Body of pancreas (tissue), 4 donors: Measurements from ENCODE around the gene CAPN1. TPM values are rescaled to one million over a fixed set of nuclear protein-coding genes. Genes with fewer than 3 reads are reported as not detected.
"Not testable (repeated sequence)": the region's sequence is repeated elsewhere in the genome, so short reads cannot be mapped to it uniquely, and the experiment has no call there.

ENCODE experiments used
- ATAC-seq: fragments of 150-250 bp; one replicate; pipeline ENCODE4 v1.9.1; 2016
- DNase-seq, 4 donors: peaks; one replicate each; pipeline ENCODE4 v3.0.0-alpha.2; 2019
- H3K27ac ChIP-seq, 4 donors: fragments of 200-600 bp; sonication (generic); 1 replicate in 3 of 4; 2 replicates in 1 of 4; pipeline versions ENCODE4 v1.5.1 to v1.6.1; 2016 to 2019; ENCODE audit warnings: mild to moderate bottlenecking in 1 of 4, mixed read lengths in 1 of 4, moderate library complexity in 1 of 4
- H3K27me3 ChIP-seq, 2 donors: fragments of 200-600 bp; sonication (generic); one replicate each; pipeline ENCODE4 v1.6.0; 2016; ENCODE audit warnings: mild to moderate bottlenecking in 1 of 2
- H3K36me3 ChIP-seq, 2 donors: fragments of 200-600 bp; sonication (generic); replicated peaks in 1 of 2; 2 replicates each; pipeline ENCODE4 v1.5.1; 2016; ENCODE audit warnings: low read depth in 2 of 2; ENCODE audit not compliant: insufficient read depth in 1 of 2
- H3K4me1 ChIP-seq: fragments of 200-600 bp; sonication (generic); one replicate; pipeline ENCODE4 v1.6.0; 2016
- H3K4me3 ChIP-seq, 2 donors: fragments of 200-600 bp; sonication (generic); 1 replicate in 1 of 2; 2 replicates in 1 of 2; pipeline ENCODE4 v1.5.1; 2016 to 2019
- H3K9me3 ChIP-seq, 3 donors: fragments of 200-600 bp; sonication (generic); 1 replicate in 2 of 3; 2 replicates in 1 of 3; pipeline ENCODE4 v1.5.1; 2016
- POLR2A ChIP-seq, 3 donors: fragments of 450-650 bp; IDR thresholded peaks; one replicate each; pipeline ENCODE4 v1.6.1; 2016; ENCODE audit warnings: antibody characterized with exemption in 3 of 3, mild to moderate bottlenecking in 2 of 3
- WGBS, 2 donors: methylation state at CpG; one replicate each; pipeline ENCODE4 v1.1.5; 2017; 5-methylcytosine and 5-hydroxymethylcytosine counted together
- intact Hi-C: fragments of 100-400 bp; cut with DNase I; formaldehyde crosslinking; loops from one replicate; pipeline ENCODE4 v1.15.1; 2023
- total RNA-seq, 2 donors: library from RNA; depleted of rRNA; stranded (reverse); fragments of >200 nt; gene quantifications; one replicate each; pipeline ENCODE4 v1.1.0, GENCODE V29; 2016
- TF ChIP-seq, protein P1 (sequence below), 7 experiments: fragments of 450-650 bp in 4 of 7; fragments of 200-600 bp in 3 of 7; sonication (generic) in 3 of 7; IDR thresholded peaks; one replicate each; pipeline ENCODE4 v1.5.1; 2016 to 2019; ENCODE audit warnings: antibody characterized with exemption in 7 of 7

CAPN1 gene
- total RNA-seq, 2 donors from 2014 or later, result 142 to 245 TPM

- TF ChIP-seq, protein P1, sequence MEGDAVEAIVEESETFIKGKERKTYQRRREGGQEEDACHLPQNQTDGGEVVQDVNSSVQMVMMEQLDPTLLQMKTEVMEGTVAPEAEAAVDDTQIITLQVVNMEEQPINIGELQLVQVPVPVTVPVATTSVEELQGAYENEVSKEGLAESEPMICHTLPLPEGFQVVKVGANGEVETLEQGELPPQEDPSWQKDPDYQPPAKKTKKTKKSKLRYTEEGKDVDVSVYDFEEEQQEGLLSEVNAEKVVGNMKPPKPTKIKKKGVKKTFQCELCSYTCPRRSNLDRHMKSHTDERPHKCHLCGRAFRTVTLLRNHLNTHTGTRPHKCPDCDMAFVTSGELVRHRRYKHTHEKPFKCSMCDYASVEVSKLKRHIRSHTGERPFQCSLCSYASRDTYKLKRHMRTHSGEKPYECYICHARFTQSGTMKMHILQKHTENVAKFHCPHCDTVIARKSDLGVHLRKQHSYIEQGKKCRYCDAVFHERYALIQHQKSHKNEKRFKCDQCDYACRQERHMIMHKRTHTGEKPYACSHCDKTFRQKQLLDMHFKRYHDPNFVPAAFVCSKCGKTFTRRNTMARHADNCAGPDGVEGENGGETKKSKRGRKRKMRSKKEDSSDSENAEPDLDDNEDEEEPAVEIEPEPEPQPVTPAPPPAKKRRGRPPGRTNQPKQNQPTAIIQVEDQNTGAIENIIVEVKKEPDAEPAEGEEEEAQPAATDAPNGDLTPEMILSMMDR (IDR thresholded peaks at IDR 0.05), result no peak
- TF ChIP-seq POLR2A (IDR thresholded peaks at IDR 0.05), result no peak
- WGBS, 2 donors, result 74 to 75% methylated on average over 7 of the region's 7 CpGs
- H3K9me3 ChIP-seq, result no peaks in the 10 kb centered on the region
- H3K4me1 ChIP-seq, result peaks cover 19% of the 10 kb centered on the region
- no peaks in the 10 kb centered on the region for H3K27me3 ChIP-seq
- H3K27ac ChIP-seq, result no peak overlapping the region
- ATAC-seq (no peak), DNase-seq (no peak)
- H3K4me3 ChIP-seq, result no peak overlapping the region
- no peaks in the 10 kb centered on the region for H3K36me3 ChIP-seq
- intact Hi-C loops, result no loop called here
These were observed 39.7 kb upstream of the CAPN1 start for GRCh38 chr11:65141896-65142494.

GRCh38 chr11:65147352-65148075 is 34.2 kb upstream of the CAPN1 start:
- DNase-seq, result no peak
- H3K27me3 ChIP-seq, result no peaks in the 10 kb centered on the region
- H3K4me3 ChIP-seq, result no peak overlapping the region
- WGBS, 2 donors, result 61 to 74% methylated on average over 2 of the region's 2 CpGs
- peaks cover 43% of the 10 kb centered on the region for H3K4me1 ChIP-seq
- intact Hi-C loops, result no loop called here
- no peak for ATAC-seq
- no peaks in the 10 kb centered on the region for H3K9me3 ChIP-seq
- TF ChIP-seq POLR2A (IDR thresholded peaks at IDR 0.05), result no peak
- TF ChIP-seq, protein P1 (IDR thresholded peaks at IDR 0.05), result no peak
- H3K36me3 ChIP-seq, result no peaks in the 10 kb centered on the region
- peak overlapping the region in 3 of 4 donors; percentile 50 to 75 (median 74) for H3K27ac ChIP-seq

DNA sequence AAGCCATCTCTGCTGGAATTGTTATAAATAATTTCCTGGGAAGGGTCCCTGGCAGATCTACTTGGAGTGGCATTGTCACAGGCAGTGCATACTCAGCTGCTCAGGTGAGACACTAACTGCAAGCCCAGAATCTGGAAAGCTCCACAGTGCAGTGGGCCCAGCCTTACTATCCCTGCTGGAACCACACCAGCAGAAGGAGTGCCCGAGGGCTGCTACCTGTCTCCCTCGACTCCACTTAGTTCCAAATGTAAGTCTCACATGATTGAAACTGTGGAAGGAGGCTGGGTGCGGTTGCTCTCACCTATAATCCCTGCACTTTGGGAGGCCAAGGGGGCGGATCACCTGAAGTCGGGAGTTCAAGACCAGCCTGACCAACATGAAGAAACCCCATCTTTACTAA is 33.1 kb upstream of the CAPN1 start:
- ATAC-seq (no peak), DNase-seq (no peak)
- Histone ChIP-seq H3K27ac (no peak overlapping the region), H3K27me3 (no peaks in the 10 kb centered on the region), H3K36me3 (no peaks in the 10 kb centered on the region), H3K4me1 (peaks cover 43% of the 10 kb centered on the region), H3K4me3 (no peak overlapping the region), H3K9me3 (no peaks in the 10 kb centered on the region)
- 81 to 100% methylated on average over 3 to 5 of the region's 5 CpGs for WGBS, 2 donors
- TF ChIP-seq, protein P1 (IDR thresholded peaks at IDR 0.05), result no peak
- no peak for TF ChIP-seq POLR2A (IDR thresholded peaks at IDR 0.05)
- intact Hi-C loops, result no loop called here

GRCh38 chr11:65150131-65150508 is 31.6 kb upstream of the CAPN1 start:
- DNase-seq, H3K36me3 ChIP-seq, H3K4me3 ChIP-seq, intact Hi-C loops, ATAC-seq, H3K27me3 ChIP-seq, H3K9me3 ChIP-seq: not testable (repeated sequence)
- Histone ChIP-seq H3K4me1 (peaks cover 43% of the 10 kb centered on the region), H3K27ac (peak overlapping the region; percentile 32 to 91 (median 82))
- WGBS, 2 donors, result 73 to 85% methylated on average over 10 of the region's 10 CpGs

DNA sequence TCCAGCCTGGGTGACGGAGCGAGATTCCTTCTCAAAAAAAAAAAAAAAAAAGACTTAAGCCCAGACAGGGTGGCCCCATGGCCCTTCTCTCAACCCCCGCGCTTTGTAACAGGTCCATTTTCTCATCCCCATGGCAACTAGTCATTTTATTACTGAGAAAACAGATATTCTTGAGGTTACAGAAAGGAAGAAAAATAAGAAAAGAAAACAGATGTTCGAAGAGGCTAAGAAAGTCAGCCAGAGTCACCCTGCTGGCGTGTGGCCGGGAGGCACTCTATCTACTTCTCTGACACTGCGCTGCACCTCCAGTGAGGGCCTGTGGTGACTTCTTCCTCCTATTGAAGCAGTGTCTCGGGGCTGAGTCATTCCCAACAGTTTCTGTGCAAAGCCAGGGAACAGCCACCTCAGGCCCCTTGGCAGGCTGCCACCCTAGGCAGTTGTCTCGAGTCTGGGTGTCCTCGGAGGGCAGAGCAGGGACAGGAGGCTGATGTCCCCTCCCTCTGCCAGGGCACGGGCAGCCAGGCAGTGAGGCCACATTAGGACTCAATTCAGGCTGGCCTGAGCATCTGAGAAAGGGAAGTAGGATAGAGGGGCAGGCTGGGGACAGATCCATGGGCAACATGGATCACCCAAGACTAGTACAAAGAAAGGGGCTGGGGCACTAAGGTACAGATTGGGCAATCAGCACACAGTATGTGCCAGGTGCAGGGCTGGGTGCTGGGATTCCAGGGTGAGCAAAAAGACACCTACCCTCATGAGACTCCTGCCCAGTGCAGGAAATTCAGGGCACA is 31.0 kb upstream of the CAPN1 start:
- TF ChIP-seq, protein P1 (IDR thresholded peaks at IDR 0.05), result peak in 2 of 7 experiments; percentile 8 to 27
- peak in 2 of 3 donors; percentile 44 to 54 for TF ChIP-seq POLR2A (IDR thresholded peaks at IDR 0.05)

More for the DNA sequence above, 31.0 kb upstream of the CAPN1 start:
- Histone ChIP-seq H3K4me3 (no peak overlapping the region), H3K36me3 (no peaks in the 10 kb centered on the region), H3K27me3 (no peaks in the 10 kb centered on the region), H3K9me3 (no peaks in the 10 kb centered on the region), H3K27ac (peak overlapping the region; percentile 82 to 93 (median 86)), H3K4me1 (peaks cover 37% of the 10 kb centered on the region)
- peak; percentile 90 to 98 (median 95) for DNase-seq
- intact Hi-C loops, result no loop called here
- 22 to 38% methylated on average over 9 to 12 of the region's 12 CpGs for WGBS, 2 donors
- peak; percentile 89 for ATAC-seq
